GM19023 (cell line): ENCODE measurements around the gene KMT2B.

ENCODE experiments used
- ATAC-seq: cut with Tn5 transposase; IDR thresholded peaks from one replicate; pipeline ENCODE4 v1.9.1; 2021; ENCODE audit warnings: mild to moderate bottlenecking, moderate library complexity; ENCODE audit not compliant: unreplicated experiment

KMT2B gene

DNA sequence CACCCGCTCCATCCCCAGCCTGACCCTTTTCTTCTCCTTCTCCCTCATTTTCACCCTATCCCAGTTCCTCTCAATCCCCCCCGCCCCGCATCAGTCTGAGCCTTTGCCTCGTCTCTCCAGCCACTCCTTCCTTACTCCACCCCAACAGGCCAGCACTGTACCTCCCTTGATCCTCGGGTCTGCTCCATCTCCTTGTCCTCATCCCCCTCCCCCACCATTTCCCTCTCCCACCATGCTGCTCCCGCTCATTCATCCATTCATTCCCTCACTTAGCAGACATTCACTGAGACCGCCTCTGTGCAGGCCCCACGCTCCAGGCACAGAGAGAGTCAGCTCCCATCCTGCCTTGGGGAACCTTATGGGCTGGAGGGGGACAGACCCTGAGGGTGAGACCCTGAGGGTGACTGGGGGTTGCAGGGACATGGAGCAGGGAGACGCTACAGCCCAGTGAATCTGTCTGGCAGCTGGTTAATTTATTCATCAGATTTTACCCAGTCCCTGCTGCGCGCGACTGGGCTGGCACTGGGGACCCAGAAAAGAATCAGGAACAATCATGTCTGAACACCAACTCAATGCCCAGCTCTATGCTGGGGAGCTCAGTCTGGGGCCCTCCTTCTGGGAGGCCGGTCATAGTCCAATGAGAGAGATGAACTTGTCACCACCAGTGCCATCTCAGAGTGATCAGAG lies 58.4 kb downstream of the KMT2B start:
- no peak for ATAC-seq

- ATAC-seq, result no peak
Measured at GRCh38 chr19:35777086-35777841, 59.5 kb downstream of the KMT2B start.

DNA sequence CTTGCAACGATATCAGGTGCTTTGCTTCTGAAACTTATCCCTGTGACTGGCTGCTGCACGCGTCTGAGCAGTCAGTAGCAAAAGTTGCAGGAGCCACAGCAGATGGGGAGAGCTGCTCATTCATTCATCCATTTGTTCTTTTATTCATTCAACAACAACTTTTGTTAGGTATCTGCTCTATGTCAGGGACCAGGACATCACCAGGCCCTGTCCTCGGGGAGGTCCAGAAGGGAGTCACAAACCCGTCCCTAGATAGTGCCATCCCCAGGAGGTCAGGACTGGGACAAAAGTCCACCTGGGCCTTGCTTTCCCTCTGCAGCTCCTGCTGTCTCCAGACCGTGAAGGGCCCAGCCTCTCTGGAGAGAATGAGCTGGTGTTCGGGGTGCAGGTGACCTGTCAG lies 60.2 kb downstream of the KMT2B start:
- no peak for ATAC-seq

DNA sequence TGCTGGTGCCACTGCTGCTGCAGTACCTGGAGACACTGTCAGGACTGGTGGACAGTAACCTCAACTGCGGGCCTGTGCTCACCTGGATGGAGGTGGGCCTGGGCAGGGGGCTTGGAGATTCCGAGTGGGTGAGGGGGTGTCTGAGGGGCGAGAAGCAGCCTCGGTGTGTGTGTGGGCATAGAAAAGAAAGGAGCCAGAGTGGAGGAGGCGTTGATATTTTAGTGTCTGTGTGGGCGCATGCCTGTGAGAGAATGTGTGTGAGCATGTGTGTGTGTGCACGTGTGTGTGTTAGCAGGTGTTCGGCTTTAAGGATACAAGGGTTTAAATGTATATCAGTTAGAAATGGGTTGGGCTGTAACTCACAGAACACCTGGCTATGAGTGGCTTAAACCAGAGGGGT lies 61.2 kb downstream of the KMT2B start:
- ATAC-seq, result no peak

DNA sequence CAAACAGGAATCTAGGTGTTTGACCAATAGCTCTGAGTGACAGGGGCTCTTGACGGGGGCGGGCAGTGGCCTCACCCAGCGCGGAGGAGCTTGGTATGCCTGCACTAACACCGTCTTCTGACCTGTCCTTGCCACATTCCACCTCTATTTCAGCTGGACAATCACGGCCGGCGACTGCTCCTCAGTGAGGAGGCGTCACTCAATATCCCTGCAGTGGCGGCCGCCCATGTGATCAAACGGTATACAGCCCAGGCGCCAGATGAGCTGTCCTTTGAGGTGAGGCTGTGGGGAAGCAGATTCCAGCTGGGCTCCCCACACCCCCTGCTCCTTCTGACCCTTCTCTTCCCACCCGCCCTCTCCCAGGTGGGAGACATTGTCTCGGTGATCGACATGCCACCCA lies 62.3 kb downstream of the KMT2B start:
- ATAC-seq, result no peak

DNA sequence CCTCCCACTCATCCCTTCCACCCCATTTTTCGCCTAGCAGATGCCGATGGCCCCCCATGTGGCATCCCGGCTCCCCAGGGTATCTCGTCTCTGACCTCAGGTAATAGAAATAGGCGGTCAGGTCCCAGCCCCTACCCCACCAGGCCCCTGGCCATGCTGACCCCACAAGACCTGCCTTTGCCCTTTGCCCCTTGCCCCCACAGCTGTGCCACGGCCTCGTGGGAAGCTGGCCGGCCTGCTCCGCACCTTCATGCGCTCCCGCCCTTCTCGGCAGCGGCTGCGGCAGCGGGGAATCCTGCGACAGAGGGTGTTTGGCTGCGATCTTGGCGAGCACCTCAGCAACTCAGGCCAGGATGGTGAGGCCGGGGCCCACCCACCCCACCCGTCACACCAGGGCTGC lies 62.9 kb downstream of the KMT2B start:
- no peak for ATAC-seq

DNA sequence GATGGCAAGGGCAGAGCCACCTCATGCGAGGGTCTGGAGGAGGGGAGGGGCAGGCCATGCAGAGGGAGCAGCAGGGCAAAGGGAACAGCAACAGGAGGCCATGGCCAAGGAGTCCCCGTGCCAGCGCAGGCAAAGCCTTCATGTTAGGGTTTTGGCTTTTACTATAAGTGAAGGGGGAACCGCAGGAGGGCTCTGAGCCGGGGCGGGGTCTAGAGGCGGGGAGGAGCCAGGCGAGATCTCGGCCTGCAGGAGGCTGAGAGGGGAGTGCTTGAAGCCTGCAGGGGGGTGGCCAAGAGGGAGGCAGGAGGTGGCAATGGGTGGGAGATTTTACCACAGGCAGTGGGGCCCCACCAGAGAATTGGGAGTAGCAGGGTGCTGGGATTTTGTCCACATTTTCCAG lies 63.8 kb downstream of the KMT2B start:
- ATAC-seq, result no peak

DNA sequence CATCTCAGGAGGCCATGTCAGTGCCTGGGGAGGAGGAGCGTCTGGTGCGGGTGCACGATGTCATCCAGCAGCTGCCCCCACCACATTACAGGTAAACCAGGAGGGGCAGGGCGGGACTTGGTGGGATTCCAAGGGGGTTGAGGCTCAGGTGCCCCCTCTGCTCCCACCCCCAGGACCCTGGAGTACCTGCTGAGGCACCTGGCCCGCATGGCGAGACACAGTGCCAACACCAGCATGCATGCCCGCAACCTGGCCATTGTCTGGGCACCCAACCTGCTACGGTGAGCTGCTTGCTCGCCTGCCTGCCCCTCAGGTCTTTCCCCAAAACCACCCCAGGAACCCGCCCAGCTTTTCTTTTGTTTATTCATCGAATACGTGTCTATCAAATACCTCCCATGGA lies 64.8 kb downstream of the KMT2B start:
- no peak for ATAC-seq

DNA sequence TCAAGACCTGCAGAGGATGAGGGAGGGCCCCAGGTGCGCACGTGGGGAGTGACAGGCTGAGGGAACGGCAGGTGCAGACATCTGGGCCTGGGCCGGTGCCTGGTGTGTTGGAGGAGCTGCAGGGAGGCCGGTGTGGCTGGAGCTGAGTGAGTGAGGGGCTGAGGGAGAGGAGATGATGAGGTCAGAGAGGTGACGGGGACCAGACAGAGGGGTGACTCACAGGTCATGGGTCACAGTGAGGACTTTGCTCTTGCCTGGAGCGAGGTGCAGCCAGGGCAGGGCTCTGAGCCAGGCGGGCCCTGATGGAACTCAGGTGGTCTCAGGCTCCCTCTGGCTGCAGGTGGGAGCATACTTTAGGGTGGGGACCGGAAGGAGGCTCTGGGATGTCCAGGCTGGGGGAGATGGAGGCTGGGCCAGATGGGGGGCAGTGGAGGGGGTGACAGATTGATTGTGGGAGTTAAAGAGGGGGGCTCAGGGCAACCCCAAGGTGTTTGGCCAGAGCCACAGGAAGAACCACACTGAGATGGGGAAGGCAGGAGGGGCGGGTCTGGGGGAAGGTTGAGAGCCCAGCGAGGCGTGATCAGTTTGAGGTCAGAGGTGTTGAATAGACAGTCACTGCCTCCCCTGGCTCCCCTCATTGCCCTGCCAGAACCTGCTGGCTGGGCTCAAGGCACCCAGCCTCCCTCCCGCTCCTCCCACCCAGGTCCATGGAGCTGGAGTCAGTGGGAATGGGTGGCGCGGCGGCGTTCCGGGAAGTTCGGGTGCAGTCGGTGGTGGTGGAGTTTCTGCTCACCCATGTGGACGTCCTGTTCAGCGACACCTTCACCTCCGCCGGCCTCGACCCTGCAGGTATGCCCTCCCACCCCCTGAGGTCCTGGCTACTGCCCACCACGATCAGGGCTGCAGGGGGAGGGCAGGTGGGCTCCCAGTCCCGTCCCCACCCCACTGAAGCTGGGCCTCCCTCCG lies 65.9 kb downstream of the KMT2B start:
- no peak for ATAC-seq

DNA sequence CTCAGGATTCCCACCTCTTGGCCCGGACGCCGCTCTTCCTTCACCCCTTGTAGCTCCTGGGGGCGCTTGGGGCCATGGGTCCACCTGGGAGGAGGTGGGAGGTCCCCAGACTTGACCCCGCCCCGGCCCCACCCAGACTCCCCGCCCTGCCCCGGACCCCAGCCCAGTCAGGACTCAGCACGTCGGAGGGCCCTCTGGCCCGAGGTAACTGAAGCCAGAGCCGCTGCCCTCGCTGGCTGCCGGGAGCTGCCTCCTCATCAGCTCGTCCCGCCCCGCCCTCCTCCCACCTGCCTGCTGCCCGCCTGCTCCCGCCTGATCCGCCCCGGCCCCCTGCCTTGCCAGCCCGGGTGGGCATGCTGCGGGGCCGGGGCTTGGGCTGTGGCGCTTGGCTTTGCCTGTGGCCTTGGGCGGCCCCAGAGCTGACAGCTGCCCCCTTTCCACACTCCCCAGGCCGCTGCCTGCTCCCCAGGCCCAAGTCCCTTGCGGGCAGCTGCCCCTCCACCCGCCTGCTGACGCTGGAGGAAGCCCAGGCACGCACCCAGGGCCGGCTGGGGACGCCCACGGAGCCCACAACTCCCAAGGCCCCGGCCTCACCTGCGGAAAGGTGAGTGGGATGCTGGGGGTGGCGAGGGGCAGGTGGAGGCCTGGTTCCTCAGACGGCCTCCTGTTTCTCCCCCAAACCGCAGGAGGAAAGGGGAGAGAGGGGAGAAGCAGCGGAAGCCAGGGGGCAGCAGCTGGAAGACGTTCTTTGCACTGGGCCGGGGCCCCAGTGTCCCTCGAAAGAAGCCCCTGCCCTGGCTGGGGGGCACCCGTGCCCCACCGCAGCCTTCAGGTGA lies 66.9 kb downstream of the KMT2B start:
- no peak for ATAC-seq

GRCh38 chr19:35785339-35785627 lies 67.5 kb downstream of the KMT2B start:
- ATAC-seq, result no peak

GRCh38 chr19:35786299-35787160 lies 68.7 kb downstream of the KMT2B start:
- no peak for ATAC-seq

DNA sequence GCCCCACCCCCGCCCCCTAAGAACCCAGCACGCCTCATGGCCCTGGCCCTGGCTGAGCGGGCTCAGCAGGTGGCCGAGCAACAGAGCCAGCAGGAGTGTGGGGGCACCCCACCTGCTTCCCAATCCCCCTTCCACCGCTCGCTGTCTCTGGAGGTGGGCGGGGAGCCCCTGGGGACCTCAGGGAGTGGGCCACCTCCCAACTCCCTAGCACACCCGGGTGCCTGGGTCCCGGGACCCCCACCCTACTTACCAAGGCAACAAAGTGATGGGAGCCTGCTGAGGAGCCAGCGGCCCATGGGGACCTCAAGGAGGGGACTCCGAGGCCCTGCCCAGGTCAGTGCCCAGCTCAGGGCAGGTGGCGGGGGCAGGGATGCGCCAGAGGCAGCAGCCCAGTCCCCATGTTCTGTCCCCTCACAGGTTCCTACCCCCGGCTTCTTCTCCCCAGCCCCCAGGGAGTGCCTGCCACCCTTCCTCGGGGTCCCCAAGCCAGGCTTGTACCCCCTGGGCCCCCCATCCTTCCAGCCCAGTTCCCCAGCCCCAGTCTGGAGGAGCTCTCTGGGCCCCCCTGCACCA lies 69.5 kb downstream of the KMT2B start:
- ATAC-seq, result no peak
